Breast epithelium (tissue), 4 donors: ENCODE measurements around the gene POLR2M. TPM values are rescaled to one million over a fixed set of nuclear protein-coding genes. Genes with fewer than 3 reads are reported as not detected.

Source experiments
- DNase-seq, 2 donors: peaks; one replicate each; pipeline ENCODE4 v3.0.0-alpha.2; 2019; ENCODE audit warnings: low spot score in 2 of 2
- H3K27ac ChIP-seq, 2 donors: fragments of 200-600 bp; sonication (generic) in 1 of 2; one replicate each; pipeline ENCODE4 v1.5.1; 2016 to 2019; ENCODE audit warnings: mild to moderate bottlenecking in 1 of 2
- H3K27me3 ChIP-seq, 2 donors: fragments of 200-600 bp; sonication (generic) in 1 of 2; one replicate each; pipeline versions ENCODE4 v1.5.1 to v1.6.0; 2017 to 2019; ENCODE audit warnings: control low read depth in 1 of 2, mild to moderate bottlenecking in 1 of 2
- H3K36me3 ChIP-seq: fragments of 200-600 bp; one replicate; pipeline ENCODE4 v1.5.1; 2019
- H3K4me1 ChIP-seq, 2 donors: fragments of 200-600 bp; sonication (generic); one replicate each; pipeline ENCODE4 v1.5.1; 2016 to 2019; ENCODE audit warnings: control low read depth in 1 of 2
- H3K4me3 ChIP-seq, 3 donors: fragments of 200-600 bp; sonication (generic); 1 replicate in 2 of 3; 2 replicates in 1 of 3; pipeline ENCODE4 v1.5.1; 2016 to 2019; ENCODE audit warnings: mild to moderate bottlenecking in 3 of 3, moderate library complexity in 2 of 3
- H3K9me3 ChIP-seq, 2 donors: fragments of 200-600 bp; sonication (generic) in 1 of 2; one replicate each; pipeline ENCODE4 v1.5.1; 2016 to 2019; ENCODE audit warnings: control low read depth in 1 of 2
- CTCF ChIP-seq, 3 donors: fragments of 450-650 bp; IDR thresholded peaks; one replicate each; pipeline ENCODE4 v1.5.1; 2016 to 2017; ENCODE audit warnings: antibody characterized with exemption in 3 of 3, mild to moderate bottlenecking in 3 of 3, moderate library complexity in 3 of 3
- POLR2A ChIP-seq: fragments of 450-650 bp; IDR thresholded peaks from one replicate; pipeline ENCODE4 v1.6.1; 2016; ENCODE audit warnings: antibody characterized with exemption, mild to moderate bottlenecking, moderate library complexity
- POLR2AphosphoS5 ChIP-seq, 3 donors: sonication (generic); formaldehyde crosslinking; IDR thresholded peaks; one replicate each; pipeline ENCODE4 v1.6.1; 2017; ENCODE audit warnings: antibody characterized with exemption in 3 of 3
- intact Hi-C: fragments of 100-400 bp; cut with DNase I; formaldehyde crosslinking; loops from one replicate; pipeline ENCODE4 v1.15.1; 2023; ENCODE audit warnings: low total_unique reads
- total RNA-seq, 3 donors: library from RNA; depleted of rRNA; stranded (reverse); fragments of >200 nt; gene quantifications; one replicate each; pipeline ENCODE4 v1.1.0, GENCODE V29; 2016

The POLR2M gene
- total RNA-seq, 3 donors from 2014 or later: 63.5 to 194 (median 126) TPM

- TF ChIP-seq CTCF (IDR thresholded peaks at IDR 0.05) (no peak), POLR2A (no peak), POLR2AphosphoS5 (IDR thresholded peaks at IDR 0.05) (no peak)
- no peak overlapping the region for H3K27ac ChIP-seq
- no peaks in the 10 kb centered on the region for H3K27me3 ChIP-seq
- H3K4me1 ChIP-seq: no peaks in the 10 kb centered on the region
- intact Hi-C loops: no loop called here
- no peaks in the 10 kb centered on the region for H3K9me3 ChIP-seq
- no peak for DNase-seq
- no peaks in the 10 kb centered on the region for H3K36me3 ChIP-seq
- no peak overlapping the region for H3K4me3 ChIP-seq
Measured at GRCh38 chr15:57763176-57763964, 56.9 kb downstream of the POLR2M start.

Other genes starting within 250 kb of the POLR2M start
- 10 to 100 TPM; 12.1 to 23.0 (median 16.7) TPM for gene MYZAP, start 114.8 kb upstream of the POLR2M start, total RNA-seq